HUES6 (cell line): ENCODE data around the gene ZNF44.
"Not testable (repeated sequence)": the region's sequence is repeated elsewhere in the genome, so short reads cannot be mapped to it uniquely, and the experiment has no call there.

Source experiments
- H3K27ac ChIP-seq: 2 replicates; pipeline ENCODE4 v1.7.0; 2013; ENCODE audit warnings: low read depth, mild to moderate bottlenecking, low read length, inconsistent platforms
- H3K27me3 ChIP-seq: 2 replicates; pipeline ENCODE4 v1.6.1; 2013; ENCODE audit warnings: low read length; ENCODE audit not compliant: control insufficient read depth, insufficient read depth
- H3K36me3 ChIP-seq: 2 replicates; pipeline ENCODE4 v1.6.1; 2013; ENCODE audit warnings: low read length; ENCODE audit not compliant: control insufficient read depth, insufficient read depth
- H3K4me1 ChIP-seq: 2 replicates; pipeline ENCODE4 v1.6.1; 2013; ENCODE audit warnings: low read length; ENCODE audit not compliant: control insufficient read depth, insufficient read depth
- H3K4me3 ChIP-seq: 2 replicates; pipeline ENCODE4 v1.5.1; 2013; ENCODE audit warnings: low read depth, low read length
- H3K9ac ChIP-seq: one replicate; pipeline ENCODE4 v1.6.1; 2013; ENCODE audit warnings: mild to moderate bottlenecking, low read length
- H3K9me3 ChIP-seq: 2 replicates; pipeline ENCODE4 v1.6.1; 2013; ENCODE audit warnings: low read depth, low read length; ENCODE audit not compliant: control insufficient read depth, insufficient read depth

ZNF44 gene

DNA sequence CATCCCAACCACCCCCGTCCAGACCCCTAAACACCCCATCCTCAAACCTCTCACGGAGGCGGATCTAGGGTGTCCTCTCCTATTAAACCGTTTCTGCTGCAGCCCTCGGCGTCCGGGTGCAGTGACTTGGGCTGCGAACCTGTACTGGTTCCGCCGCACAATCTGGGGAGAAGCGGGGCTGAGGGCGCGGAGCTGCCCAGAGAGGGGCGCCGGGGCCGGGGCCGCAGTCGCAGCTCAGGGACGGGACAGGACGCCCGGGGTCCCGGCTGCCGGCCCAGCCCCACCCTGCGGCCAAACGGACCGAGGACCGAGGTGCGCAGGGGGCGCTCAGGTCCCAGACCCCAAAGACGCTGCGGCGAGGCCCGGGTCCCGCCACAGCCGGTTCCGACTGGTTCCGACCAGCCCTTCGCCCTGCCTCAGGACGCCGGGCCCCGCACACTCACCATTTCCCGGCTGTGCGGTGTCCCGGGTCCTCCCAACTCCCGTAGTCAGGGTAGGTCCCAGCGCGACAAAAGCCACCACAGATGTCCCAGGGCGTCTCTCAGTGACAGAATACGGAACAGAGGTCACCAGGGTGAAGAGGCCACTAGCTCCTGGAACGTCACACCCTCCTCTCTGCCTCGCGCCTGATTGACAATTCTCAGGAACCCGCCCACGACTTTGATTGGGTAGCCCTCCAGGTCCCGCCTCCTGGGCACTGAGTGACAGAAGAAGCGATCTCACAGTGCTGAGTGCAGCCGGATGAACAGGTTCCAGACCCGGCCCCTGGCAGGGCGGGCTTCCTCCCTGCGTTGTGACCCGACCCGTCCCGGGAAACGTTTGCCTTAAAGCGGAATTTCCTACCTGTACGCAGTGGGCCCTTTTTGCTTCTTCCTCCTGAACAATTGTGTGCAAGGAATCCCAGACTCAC is at the start of gene ZNF44:
Gene ZNF44, minus strand, starts transcription at position 635 of the 910 bp plus-strand sequence. Its CDS starts 189 bp downstream, at position 446.
- no peaks in the 10 kb centered on the region for H3K4me1 ChIP-seq
- H3K36me3 ChIP-seq = no peaks in the 10 kb centered on the region
- peak within 1 kb of the TSS; percentile 83 for H3K4me3 ChIP-seq
- peaks cover 19% of the 10 kb centered on the region; the same call in 1 of the 2 replicates for H3K9me3 ChIP-seq
- H3K27me3 ChIP-seq = no peaks in the 10 kb centered on the region
- no peak within 1 kb of the TSS for H3K27ac ChIP-seq
- H3K9ac ChIP-seq = peak within 1 kb of the TSS; percentile 78

DNA sequence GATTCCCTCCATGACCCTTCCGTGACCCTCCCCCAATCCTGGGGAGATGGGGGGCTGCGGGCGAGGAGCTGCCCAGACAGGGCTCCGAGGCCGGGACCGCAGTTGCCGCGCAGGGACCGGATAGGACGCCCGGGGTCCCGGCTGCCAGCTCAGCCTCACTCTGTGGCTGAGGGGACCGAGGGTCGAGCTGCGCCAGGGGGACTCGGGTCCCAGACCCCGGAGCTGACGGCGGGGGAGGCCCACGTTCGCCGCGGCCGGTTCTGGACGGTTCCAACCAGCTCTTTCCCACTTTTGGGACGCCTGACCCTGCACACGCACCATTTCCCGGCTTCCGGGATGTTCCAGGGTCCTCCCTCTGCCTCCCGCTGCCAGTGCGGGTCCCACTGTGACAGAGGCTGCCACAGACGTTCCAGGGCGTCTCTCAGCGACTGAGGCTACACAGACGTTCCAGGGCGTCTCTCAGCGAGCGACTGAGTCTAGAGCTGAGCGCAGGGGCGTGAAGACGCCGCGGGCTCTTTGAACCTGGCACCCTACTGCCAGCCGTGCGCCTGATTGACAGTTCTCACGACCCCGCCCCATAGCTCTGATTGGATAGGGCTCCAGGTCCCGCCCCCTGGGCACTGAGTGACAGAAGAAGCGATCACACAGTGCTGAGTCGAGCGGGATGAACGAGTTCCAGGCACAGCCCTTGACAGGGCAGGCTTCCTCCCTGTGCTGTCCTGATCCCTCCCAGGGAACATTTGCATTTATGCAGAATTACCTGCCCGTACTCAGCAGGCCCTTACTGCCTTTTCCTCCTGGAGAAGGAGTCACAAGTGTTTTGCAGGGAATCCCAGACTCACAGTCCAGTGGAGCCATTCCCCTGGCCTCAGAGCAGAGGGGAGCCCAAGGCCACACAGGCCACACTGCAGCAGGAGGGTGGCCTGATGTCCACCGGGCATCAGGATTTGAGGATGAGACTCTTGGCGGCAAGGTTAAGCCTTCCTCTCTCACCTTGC is 38.8 kb upstream of the ZNF44 start, which contains the start of gene ZNF563:
Gene ZNF563, minus strand, starts transcription at position 472 of the 998 bp plus-strand sequence. Its CDS starts 151 bp downstream, at position 321.
- no peaks in the 10 kb centered on the region; the same call in 1 of the 2 replicates for H3K4me1 ChIP-seq
- peak within 1 kb of the TSS; percentile 70 for H3K9ac ChIP-seq
- H3K9me3 ChIP-seq = peaks cover 11% of the 10 kb centered on the region; the same call in 1 of the 2 replicates
- H3K27me3 ChIP-seq = peaks cover 12% of the 10 kb centered on the region; the same call in 1 of the 2 replicates
- H3K4me3 ChIP-seq = peak within 1 kb of the TSS; percentile 82
- no peak within 1 kb of the TSS for H3K27ac ChIP-seq
- H3K36me3 ChIP-seq = no peaks in the 10 kb centered on the region

- Histone ChIP-seq H3K9me3 (peaks cover 13% of the 10 kb centered on the region; the same call in 1 of the 2 replicates), H3K9ac (no peak overlapping the region), H3K36me3 (no peaks in the 10 kb centered on the region), H3K27ac (no peak overlapping the region), H3K4me1 (no peaks in the 10 kb centered on the region; the same call in 1 of the 2 replicates), H3K4me3 (no peak overlapping the region), H3K27me3 (peaks cover 12% of the 10 kb centered on the region; the same call in 1 of the 2 replicates)
Measured at GRCh38 chr19:12331211-12331941, 36.7 kb upstream of the ZNF44 start.

- H3K4me3 ChIP-seq = no peak overlapping the region
- no peak overlapping the region for H3K27ac ChIP-seq
- no peak overlapping the region for H3K9ac ChIP-seq
- H3K36me3 ChIP-seq = no peaks in the 10 kb centered on the region
- peaks cover 17% of the 10 kb centered on the region; the same call in 1 of the 2 replicates for H3K9me3 ChIP-seq
- peaks cover 12% of the 10 kb centered on the region; the same call in 1 of the 2 replicates for H3K27me3 ChIP-seq
- H3K4me1 ChIP-seq = no peaks in the 10 kb centered on the region; the same call in 1 of the 2 replicates
Measured at GRCh38 chr19:12330340-12330739, 35.7 kb upstream of the ZNF44 start.

DNA sequence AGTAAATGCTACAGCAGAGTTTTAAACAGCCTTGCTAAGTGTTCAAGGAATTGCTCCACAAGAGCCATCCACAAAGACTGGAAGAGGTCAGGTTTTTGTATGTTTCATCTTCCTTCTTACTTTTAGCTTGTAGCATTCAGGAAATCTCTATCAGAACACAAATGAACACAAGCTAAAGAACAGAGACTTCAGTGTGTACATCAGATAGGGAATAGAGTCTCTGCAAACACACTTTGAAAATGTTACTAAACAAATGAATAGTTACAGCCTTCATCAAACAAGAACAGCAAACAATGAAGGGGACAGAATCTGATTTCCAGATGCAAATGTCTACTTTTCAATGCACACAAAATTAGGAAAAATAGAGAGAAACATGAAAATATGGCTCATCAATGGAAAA is 31.0 kb upstream of the ZNF44 start:
- H3K9ac ChIP-seq = no peak overlapping the region
- peaks cover 39% of the 10 kb centered on the region for H3K9me3 ChIP-seq
- no peaks in the 10 kb centered on the region for H3K4me1 ChIP-seq
- peaks cover 3% of the 10 kb centered on the region for H3K36me3 ChIP-seq
- H3K27me3 ChIP-seq = no peaks in the 10 kb centered on the region
- no peak overlapping the region for H3K4me3 ChIP-seq
- H3K27ac ChIP-seq = no peak overlapping the region

DNA sequence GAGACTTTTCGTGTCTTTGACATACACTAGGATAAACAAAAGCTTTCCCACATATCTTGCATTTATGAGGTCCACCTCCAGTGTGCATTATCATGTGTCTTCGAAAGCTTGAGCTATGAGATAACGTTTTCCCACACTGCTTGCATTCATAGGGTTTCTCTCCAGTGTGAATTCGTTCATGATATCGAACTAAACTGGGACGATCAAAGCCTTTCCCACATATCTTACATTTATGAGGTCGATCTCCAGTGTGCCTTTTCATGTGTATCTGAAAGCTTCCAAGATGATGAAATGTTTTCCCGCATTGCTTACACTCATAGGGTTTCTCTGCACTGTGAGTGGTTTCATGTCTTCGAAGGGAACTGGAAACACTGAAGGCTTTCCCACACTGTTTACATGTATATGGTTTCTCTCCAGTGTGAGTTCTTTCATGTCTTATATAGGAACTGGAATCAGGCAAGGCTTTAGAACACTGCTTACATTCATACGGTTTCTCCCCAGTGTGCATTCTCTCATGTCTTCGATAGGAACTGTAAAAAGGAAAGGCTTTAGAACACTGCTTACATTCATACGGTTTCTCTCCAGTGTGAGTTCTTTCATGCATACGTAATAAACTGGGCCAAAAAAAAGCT is 24.2 kb upstream of the ZNF44 start:
- no peak overlapping the region for H3K9ac ChIP-seq
- H3K27ac ChIP-seq = no peak overlapping the region
- no peak overlapping the region for H3K4me3 ChIP-seq
- no peaks in the 10 kb centered on the region for H3K4me1 ChIP-seq
- peaks cover 66% of the 10 kb centered on the region for H3K9me3 ChIP-seq
- no peaks in the 10 kb centered on the region for H3K27me3 ChIP-seq
- peaks cover 15% of the 10 kb centered on the region for H3K36me3 ChIP-seq

DNA sequence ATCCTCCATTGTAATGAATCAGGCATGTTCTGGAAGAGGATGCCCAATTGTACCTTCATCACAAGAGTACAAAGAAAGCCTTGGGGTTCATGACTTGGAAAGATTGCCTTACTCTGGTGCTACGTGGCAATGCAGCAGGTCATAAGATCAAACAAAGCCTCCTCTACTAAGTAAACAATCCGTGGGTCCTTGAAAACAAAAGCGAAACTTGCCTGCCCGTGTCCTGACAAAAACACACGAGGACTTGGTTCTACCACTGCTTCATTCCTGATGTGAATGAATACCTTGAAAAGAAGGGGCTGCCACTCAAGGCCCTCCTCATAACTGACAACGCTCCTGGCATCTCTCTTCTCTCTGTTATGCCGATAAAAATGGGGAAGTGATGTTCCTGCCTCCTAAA is 19.9 kb upstream of the ZNF44 start:
- H3K9me3 ChIP-seq = peaks cover 56% of the 10 kb centered on the region
- H3K4me1 ChIP-seq = no peaks in the 10 kb centered on the region
- H3K27me3 ChIP-seq = no peaks in the 10 kb centered on the region
- peaks cover 12% of the 10 kb centered on the region; the same call in 1 of the 2 replicates for H3K36me3 ChIP-seq
- no peak overlapping the region for H3K4me3 ChIP-seq
- no peak overlapping the region for H3K9ac ChIP-seq
- H3K27ac ChIP-seq = no peak overlapping the region

GRCh38 chr19:12308891-12309290 is 14.2 kb upstream of the ZNF44 start:
- not testable (repeated sequence) for H3K27me3 ChIP-seq, H3K36me3 ChIP-seq, H3K9ac ChIP-seq, H3K4me3 ChIP-seq, H3K27ac ChIP-seq, H3K4me1 ChIP-seq
- peaks cover 47% of the 10 kb centered on the region for H3K9me3 ChIP-seq

DNA sequence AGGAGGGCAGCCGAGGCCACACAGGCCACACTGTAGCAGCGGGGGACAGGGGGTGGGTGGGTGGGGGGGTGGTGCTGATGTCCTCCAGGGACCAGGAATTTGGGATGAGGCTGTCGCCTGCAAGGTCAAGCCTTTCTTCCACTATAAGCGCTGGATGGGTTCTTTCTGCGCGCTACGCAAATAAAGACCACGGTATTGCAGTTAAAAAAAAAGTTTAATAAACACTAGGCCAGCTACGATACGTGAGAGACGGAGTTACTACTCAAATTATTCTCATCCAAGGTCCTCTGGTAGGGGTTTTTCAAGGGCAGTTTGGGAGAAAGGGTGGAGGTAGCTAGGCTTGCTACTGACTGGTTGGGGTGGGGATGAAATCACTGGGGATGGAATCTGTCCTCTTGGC is 508 bp upstream of the ZNF44 start:
- Histone ChIP-seq H3K9ac (no peak overlapping the region), H3K27ac (no peak overlapping the region)

More for the DNA sequence above, 508 bp upstream of the ZNF44 start:
- H3K27me3 ChIP-seq = no peaks in the 10 kb centered on the region
- no peaks in the 10 kb centered on the region for H3K36me3 ChIP-seq
- H3K9me3 ChIP-seq = peaks cover 19% of the 10 kb centered on the region; the same call in 1 of the 2 replicates
- peak overlapping the region; percentile 83 for H3K4me3 ChIP-seq
- no peaks in the 10 kb centered on the region for H3K4me1 ChIP-seq
